Kidney (tissue), 14 donors: ENCODE measurements around the gene OOSP3. TPM values are rescaled to one million over a fixed set of nuclear protein-coding genes. Genes with fewer than 3 reads are reported as not detected.

Experiments used
- DNase-seq, 5 donors: peaks; one replicate each; pipeline ENCODE4 v3.0.0-alpha.2; 2013 to 2020
- FAIRE-seq: peaks from 2 replicates; lab custom pipeline; 2012; peaks lifted over from hg19 to GRCh38; lab: Jason Lieb, UNC
- H3K27ac ChIP-seq, 2 donors: one replicate each; pipeline ENCODE4 v1.7.0; 2013; ENCODE audit warnings: low read depth in 2 of 2, low read length in 2 of 2, inconsistent platforms in 1 of 2
- H3K27me3 ChIP-seq: one replicate; pipeline ENCODE4 v1.7.1; 2013; ENCODE audit warnings: low read length, inconsistent platforms; ENCODE audit not compliant: control insufficient read depth, insufficient read depth
- H3K36me3 ChIP-seq, 3 donors: one replicate each; pipeline versions ENCODE4 v1.7.0 to v1.7.1; 2013; ENCODE audit warnings: low read length in 3 of 3, control low read depth in 1 of 3, inconsistent platforms in 1 of 3; ENCODE audit not compliant: insufficient read depth in 3 of 3, control insufficient read depth in 2 of 3
- H3K4me1 ChIP-seq, 3 donors: one replicate each; pipeline versions ENCODE4 v1.7.0 to v1.7.1; 2013; ENCODE audit warnings: low read length in 3 of 3, inconsistent platforms in 1 of 3, low read depth in 1 of 3; ENCODE audit not compliant: control insufficient read depth in 2 of 3, insufficient read depth in 2 of 3
- H3K4me3 ChIP-seq, 3 donors: one replicate each; pipeline versions ENCODE4 v1.7.0 to v1.8.1; 2013; ENCODE audit warnings: low read length in 3 of 3, control low read depth in 1 of 3, inconsistent platforms in 1 of 3
- H3K9ac ChIP-seq, 3 donors: one replicate each; pipeline versions ENCODE4 v1.7.0 to v1.7.1; 2013; ENCODE audit warnings: low read length in 3 of 3, control low read depth in 1 of 3, inconsistent platforms in 1 of 3
- H3K9me3 ChIP-seq, 3 donors: one replicate each; pipeline versions ENCODE4 v1.7.0 to v1.7.1; 2013; ENCODE audit warnings: low read length in 3 of 3, control low read depth in 1 of 3, inconsistent platforms in 1 of 3; ENCODE audit not compliant: control insufficient read depth in 2 of 3, insufficient read depth in 1 of 3
- intact Hi-C: fragments of 100-400 bp; cut with DNase I; formaldehyde crosslinking; loops from one replicate; pipeline ENCODE4 v1.11.1; 2022
- polyA plus RNA-seq: library from polyadenylated mRNA; stranded (reverse); fragments of 350-450 nt; fragmentation: Illumina TruSeq; extraction: RNeasy Lipid Tissue Mini Kit (QIAGEN cat#74804); gene quantifications from one replicate; pipeline ENCODE4 v1.2.3, GENCODE V29; 2014; ENCODE audit warnings: low read depth, low replicate concordance; ENCODE audit not compliant: insufficient read depth
- total RNA-seq: library from RNA; stranded (reverse); fragmentation: NEBNext Ultra II Directional; extraction: Animal tissue kit (Norgen Biotek cat#: 25700); gene quantifications from one replicate; pipeline ENCODE4 v1.2.1, GENCODE V29; 2021
- TF ChIP-seq, protein P1 (sequence below): IDR thresholded peaks from 3 replicates; pipeline ENCODE4 v1.5.1; 2012; ENCODE audit warnings: mild to moderate bottlenecking, moderate library complexity, borderline replicate concordance; ENCODE audit not compliant: insufficient read depth; ENCODE audit errors: extremely low read depth
- donor health status: control.
- donor health status: control.
- donor health status: control.
- donor health status: control.
- donor health status: control.
- donor health status: DM: yes; HTN: yes; CAD: no.
- donor health status: Normal renal cell carcinoma (clear cell type).

OOSP3 gene
- total and polyA plus RNA-seq, 2 donors from 2014 or later: not detected

DNA sequence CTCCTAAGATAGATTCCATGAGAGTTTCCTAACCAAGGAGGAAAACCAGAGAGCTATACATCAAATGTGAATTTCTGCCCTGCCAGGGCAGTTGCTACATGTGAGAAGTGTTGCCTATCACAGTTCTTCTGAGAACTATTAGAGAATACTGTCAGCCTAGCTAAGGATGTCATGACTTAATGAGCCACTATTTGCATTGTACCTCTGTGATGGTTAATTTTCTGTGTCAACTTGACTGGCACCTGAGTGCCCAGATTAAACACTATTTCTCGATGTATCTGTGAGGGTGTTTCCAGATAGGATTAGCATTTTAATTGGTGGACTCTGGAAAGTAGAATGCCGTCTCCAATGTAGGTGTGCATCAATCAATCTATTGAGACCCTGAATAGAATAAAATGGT lies 10.6 kb upstream of the OOSP3 start:
- Histone ChIP-seq H3K4me1 (no peaks in the 10 kb centered on the region), H3K36me3 (no peaks in the 10 kb centered on the region), H3K27ac (no peak overlapping the region), H3K4me3 (no peak overlapping the region), H3K27me3 (no peaks in the 10 kb centered on the region), H3K9me3 (no peaks in the 10 kb centered on the region), H3K9ac (no peak overlapping the region)
- FAIRE-seq (no peak), DNase-seq (no peak)
- intact Hi-C loops: no loop called here
- TF ChIP-seq, protein P1, sequence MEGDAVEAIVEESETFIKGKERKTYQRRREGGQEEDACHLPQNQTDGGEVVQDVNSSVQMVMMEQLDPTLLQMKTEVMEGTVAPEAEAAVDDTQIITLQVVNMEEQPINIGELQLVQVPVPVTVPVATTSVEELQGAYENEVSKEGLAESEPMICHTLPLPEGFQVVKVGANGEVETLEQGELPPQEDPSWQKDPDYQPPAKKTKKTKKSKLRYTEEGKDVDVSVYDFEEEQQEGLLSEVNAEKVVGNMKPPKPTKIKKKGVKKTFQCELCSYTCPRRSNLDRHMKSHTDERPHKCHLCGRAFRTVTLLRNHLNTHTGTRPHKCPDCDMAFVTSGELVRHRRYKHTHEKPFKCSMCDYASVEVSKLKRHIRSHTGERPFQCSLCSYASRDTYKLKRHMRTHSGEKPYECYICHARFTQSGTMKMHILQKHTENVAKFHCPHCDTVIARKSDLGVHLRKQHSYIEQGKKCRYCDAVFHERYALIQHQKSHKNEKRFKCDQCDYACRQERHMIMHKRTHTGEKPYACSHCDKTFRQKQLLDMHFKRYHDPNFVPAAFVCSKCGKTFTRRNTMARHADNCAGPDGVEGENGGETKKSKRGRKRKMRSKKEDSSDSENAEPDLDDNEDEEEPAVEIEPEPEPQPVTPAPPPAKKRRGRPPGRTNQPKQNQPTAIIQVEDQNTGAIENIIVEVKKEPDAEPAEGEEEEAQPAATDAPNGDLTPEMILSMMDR: no peak

GRCh38 chr11:59872076-59872475 lies 6.5 kb upstream of the OOSP3 start:
- no peak overlapping the region for H3K9ac ChIP-seq
- FAIRE-seq (no peak), DNase-seq (no peak)
- intact Hi-C loops: no loop called here
- no peaks in the 10 kb centered on the region for H3K36me3 ChIP-seq
- H3K27me3 ChIP-seq: no peaks in the 10 kb centered on the region
- no peak overlapping the region for H3K4me3 ChIP-seq
- H3K9me3 ChIP-seq: no peaks in the 10 kb centered on the region
- H3K4me1 ChIP-seq: no peaks in the 10 kb centered on the region
- TF ChIP-seq, protein P1: no peak
- H3K27ac ChIP-seq: no peak overlapping the region

DNA sequence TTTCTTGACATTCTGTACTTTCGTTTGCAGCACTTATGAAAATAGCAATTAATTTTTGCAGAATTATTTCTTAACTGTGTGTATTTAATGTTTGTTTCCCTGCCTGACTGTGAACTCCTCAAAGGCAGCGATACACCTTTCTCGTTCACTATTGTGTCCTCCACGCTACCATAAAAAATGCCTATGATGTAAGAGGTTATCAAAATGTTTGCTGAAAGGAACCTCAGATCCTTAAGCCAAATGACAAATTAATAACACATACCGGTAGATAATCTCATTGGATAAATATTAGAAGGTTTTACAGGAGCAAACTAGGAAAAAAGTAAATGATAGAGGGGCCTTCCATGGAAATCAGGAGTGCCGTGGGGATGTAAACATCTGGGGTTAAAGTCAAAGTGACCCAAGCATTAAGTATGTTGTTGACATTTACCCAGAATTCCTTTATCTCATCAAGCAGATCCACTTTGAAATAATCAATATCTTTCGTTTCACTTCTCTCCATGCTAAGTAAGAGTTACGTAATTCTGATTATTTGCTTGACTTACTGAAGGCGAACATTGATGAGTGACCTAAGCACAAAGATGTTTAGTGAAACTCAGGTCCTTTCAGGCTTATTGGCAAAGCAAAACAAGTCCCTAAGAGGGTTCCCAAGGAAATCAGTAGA lies 2.6 kb upstream of the OOSP3 start:
- intact Hi-C loops: no loop called here
- no peak for FAIRE-seq
- H3K4me3 ChIP-seq: no peak overlapping the region

More for the DNA sequence above, 2.6 kb upstream of the OOSP3 start:
- no peak for DNase-seq
- H3K4me1 ChIP-seq: no peaks in the 10 kb centered on the region
- H3K9me3 ChIP-seq: no peaks in the 10 kb centered on the region
- TF ChIP-seq, protein P1: no peak
- H3K9ac ChIP-seq: no peak overlapping the region
- no peak overlapping the region for H3K27ac ChIP-seq
- no peaks in the 10 kb centered on the region for H3K36me3 ChIP-seq
- no peaks in the 10 kb centered on the region for H3K27me3 ChIP-seq
